H1 (cell line): ENCODE data around the gene DUOXA1. TPM values are rescaled to one million over a fixed set of nuclear protein-coding genes. Genes with fewer than 3 reads are reported as not detected.

ENCODE experiments used
- CREB1 ChIP-seq: IDR thresholded peaks from 2 replicates; pipeline ENCODE4 v1.6.1; 2012; ENCODE audit warnings: inconsistent platforms
- MAFK ChIP-seq: IDR thresholded peaks from 2 replicates; pipeline ENCODE4 v1.6.1; 2012; ENCODE audit warnings: low read depth, mild to moderate bottlenecking, improper control_type of control experiment, low read length
- SAP30 ChIP-seq: fragments of 300-600 bp; sonication (generic); IDR thresholded peaks from 2 replicates; pipeline ENCODE4 v1.7.1; 2012; ENCODE audit warnings: low read length, moderate library complexity, mild to moderate bottlenecking, inconsistent platforms; ENCODE audit not compliant: insufficient read depth, insufficient replicate concordance
- TBP ChIP-seq: IDR thresholded peaks from 2 replicates; pipeline ENCODE4 v1.6.1; 2011; ENCODE audit warnings: low read depth, low read length, improper control_type of control experiment
- polyA plus RNA-seq, 7 experiments: library from polyadenylated mRNA; depleted of rRNA in 3 of 7; stranded (reverse) in 5 of 7; unstranded in 2 of 7; fragments of >200 nt in 5 of 7; fragments of 200-250 nt in 2 of 7; gene quantifications; 1 replicate in 5 of 7; 2 replicates in 1 of 7; 4 replicates in 1 of 7; pipeline versions ENCODE4 v1.2.1 to v1.2.3, GENCODE V29; 2011 to 2013; ENCODE audit warnings: missing spikeins in 2 of 7, mixed read lengths in 2 of 7
- total RNA-seq: library from RNA; stranded (reverse); fragmentation: NEBNext Ultra II Directional; extraction: Animal tissue kit (Norgen Biotek cat#: 25700); gene quantifications from 2 replicates; pipeline ENCODE4 v1.2.1, GENCODE V29; 2021
- TF ChIP-seq, protein P1 (sequence below): fragments of 300-600 bp; sonication (generic); IDR thresholded peaks from 2 replicates; pipeline ENCODE4 v1.7.1; 2012; ENCODE audit warnings: low read length, moderate library complexity, mild to moderate bottlenecking, inconsistent platforms; ENCODE audit not compliant: insufficient replicate concordance

DUOXA1 gene
- total and polyA plus RNA-seq, 2 of the 8 experiments (the other 6 are each of a cell fraction or from before 2014, with no cell fraction given), result 0.18 TPM; not detected in 1

DNA sequence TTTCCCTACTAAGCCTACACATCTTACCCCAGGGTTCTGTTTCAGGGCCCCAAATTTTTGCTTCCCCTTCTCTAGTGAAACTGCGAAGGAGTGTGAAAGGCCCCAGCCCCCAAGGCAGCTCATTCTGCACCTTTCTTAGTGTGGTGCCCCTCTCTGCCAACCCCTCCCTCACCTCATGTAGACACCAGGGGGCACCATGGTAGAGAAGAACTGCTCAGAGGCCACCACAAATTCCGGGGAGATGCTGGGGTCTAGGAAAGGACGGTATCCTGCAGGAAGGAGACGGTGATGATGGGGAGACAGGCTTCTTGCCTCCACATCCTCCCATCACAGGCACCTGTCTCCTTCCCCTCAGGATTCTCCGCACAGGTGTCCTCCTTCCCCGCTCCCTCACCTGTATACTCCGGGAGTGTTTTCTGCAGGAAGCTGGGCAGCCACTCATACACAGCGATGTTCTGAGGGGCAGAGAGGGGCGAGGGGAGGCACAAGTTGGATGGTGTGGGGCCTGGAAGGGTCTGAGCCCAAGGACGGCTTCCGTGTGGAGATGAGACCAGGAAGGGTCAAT lies 19.3 kb downstream of the DUOXA1 start (continued):
- TF ChIP-seq, protein P1, sequence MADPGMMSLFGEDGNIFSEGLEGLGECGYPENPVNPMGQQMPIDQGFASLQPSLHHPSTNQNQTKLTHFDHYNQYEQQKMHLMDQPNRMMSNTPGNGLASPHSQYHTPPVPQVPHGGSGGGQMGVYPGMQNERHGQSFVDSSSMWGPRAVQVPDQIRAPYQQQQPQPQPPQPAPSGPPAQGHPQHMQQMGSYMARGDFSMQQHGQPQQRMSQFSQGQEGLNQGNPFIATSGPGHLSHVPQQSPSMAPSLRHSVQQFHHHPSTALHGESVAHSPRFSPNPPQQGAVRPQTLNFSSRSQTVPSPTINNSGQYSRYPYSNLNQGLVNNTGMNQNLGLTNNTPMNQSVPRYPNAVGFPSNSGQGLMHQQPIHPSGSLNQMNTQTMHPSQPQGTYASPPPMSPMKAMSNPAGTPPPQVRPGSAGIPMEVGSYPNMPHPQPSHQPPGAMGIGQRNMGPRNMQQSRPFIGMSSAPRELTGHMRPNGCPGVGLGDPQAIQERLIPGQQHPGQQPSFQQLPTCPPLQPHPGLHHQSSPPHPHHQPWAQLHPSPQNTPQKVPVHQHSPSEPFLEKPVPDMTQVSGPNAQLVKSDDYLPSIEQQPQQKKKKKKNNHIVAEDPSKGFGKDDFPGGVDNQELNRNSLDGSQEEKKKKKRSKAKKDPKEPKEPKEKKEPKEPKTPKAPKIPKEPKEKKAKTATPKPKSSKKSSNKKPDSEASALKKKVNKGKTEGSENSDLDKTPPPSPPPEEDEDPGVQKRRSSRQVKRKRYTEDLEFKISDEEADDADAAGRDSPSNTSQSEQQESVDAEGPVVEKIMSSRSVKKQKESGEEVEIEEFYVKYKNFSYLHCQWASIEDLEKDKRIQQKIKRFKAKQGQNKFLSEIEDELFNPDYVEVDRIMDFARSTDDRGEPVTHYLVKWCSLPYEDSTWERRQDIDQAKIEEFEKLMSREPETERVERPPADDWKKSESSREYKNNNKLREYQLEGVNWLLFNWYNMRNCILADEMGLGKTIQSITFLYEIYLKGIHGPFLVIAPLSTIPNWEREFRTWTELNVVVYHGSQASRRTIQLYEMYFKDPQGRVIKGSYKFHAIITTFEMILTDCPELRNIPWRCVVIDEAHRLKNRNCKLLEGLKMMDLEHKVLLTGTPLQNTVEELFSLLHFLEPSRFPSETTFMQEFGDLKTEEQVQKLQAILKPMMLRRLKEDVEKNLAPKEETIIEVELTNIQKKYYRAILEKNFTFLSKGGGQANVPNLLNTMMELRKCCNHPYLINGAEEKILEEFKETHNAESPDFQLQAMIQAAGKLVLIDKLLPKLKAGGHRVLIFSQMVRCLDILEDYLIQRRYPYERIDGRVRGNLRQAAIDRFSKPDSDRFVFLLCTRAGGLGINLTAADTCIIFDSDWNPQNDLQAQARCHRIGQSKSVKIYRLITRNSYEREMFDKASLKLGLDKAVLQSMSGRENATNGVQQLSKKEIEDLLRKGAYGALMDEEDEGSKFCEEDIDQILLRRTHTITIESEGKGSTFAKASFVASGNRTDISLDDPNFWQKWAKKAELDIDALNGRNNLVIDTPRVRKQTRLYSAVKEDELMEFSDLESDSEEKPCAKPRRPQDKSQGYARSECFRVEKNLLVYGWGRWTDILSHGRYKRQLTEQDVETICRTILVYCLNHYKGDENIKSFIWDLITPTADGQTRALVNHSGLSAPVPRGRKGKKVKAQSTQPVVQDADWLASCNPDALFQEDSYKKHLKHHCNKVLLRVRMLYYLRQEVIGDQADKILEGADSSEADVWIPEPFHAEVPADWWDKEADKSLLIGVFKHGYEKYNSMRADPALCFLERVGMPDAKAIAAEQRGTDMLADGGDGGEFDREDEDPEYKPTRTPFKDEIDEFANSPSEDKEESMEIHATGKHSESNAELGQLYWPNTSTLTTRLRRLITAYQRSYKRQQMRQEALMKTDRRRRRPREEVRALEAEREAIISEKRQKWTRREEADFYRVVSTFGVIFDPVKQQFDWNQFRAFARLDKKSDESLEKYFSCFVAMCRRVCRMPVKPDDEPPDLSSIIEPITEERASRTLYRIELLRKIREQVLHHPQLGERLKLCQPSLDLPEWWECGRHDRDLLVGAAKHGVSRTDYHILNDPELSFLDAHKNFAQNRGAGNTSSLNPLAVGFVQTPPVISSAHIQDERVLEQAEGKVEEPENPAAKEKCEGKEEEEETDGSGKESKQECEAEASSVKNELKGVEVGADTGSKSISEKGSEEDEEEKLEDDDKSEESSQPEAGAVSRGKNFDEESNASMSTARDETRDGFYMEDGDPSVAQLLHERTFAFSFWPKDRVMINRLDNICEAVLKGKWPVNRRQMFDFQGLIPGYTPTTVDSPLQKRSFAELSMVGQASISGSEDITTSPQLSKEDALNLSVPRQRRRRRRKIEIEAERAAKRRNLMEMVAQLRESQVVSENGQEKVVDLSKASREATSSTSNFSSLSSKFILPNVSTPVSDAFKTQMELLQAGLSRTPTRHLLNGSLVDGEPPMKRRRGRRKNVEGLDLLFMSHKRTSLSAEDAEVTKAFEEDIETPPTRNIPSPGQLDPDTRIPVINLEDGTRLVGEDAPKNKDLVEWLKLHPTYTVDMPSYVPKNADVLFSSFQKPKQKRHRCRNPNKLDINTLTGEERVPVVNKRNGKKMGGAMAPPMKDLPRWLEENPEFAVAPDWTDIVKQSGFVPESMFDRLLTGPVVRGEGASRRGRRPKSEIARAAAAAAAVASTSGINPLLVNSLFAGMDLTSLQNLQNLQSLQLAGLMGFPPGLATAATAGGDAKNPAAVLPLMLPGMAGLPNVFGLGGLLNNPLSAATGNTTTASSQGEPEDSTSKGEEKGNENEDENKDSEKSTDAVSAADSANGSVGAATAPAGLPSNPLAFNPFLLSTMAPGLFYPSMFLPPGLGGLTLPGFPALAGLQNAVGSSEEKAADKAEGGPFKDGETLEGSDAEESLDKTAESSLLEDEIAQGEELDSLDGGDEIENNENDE, result no peak
- no peak for TF ChIP-seq SAP30
- TF ChIP-seq CREB1, result no peak
- no peak for TF ChIP-seq TBP
- no peak for TF ChIP-seq MAFK
- TF ChIP-seq, all 59 proteins: peak for 4
